ENCODE results near the gene HLA-DMB. TPM values are rescaled to one million over a fixed set of nuclear protein-coding genes. Genes with fewer than 3 reads are reported as not detected.

Gene HLA-DMB
- polyA plus RNA-seq (2013, experiment 1 of 2) = 4.8 TPM
- 5.1 TPM for polyA plus RNA-seq (2013, experiment 2 of 2)

DNA sequence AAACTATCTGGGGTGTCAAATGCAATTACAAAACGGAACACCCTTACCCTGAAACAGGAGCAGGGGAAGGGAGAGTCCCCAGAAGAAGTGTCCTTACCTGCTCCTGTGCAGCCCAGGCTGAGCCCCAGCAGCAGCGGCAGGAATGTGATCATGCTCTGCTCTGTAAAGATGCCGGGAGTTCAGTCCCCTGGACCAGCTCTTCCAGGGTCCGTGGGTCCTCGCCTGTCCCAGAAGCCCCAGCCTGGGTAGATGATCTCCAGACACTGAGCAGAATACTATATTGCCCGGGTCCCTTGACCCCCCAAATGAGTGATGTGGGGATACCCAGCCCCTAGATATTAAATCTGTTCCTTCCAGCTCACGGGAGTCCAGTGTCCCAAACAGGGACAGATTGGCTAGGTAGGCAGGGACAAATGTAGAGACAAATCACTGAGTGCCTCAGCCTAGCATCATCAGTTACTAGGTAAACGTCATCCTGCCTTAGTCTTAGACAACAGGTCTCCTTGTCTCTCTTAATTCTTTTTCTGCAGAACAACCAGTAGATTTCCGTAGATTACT, at the start of gene HLA-DMB:
Gene HLA-DMB (minus strand): TSS at position 373 of the 558 bp plus-strand sequence. CDS start 221 bp downstream, at position 152.
- Histone ChIP-seq H3K18ac (ENCODE audit: low read length) (no peak within 1 kb of the TSS), H3K79me1 (ENCODE audit: low read depth, low read length) (no peaks in the 10 kb centered on the region), H4K91ac (ENCODE audit: low read depth, low read length, poor library complexity) (no peak within 1 kb of the TSS), H3K23ac (ENCODE audit: low read depth, low read length, poor library complexity) (no peak within 1 kb of the TSS), H2AFZ (ENCODE audit: low read length) (peak within 1 kb of the TSS; percentile 88), H3K4me1 (ENCODE audit: control insufficient read depth in 2 of 2, insufficient read depth in 1 of 2, low read depth in 1 of 2, low read length in 2 of 2) (no peaks in the 10 kb centered on the region), H4K8ac (ENCODE audit: low read depth, low read length) (no peak within 1 kb of the TSS), H3K36me3 (replicated peaks in 1 of 2; ENCODE audit: control insufficient read depth in 2 of 2, insufficient read depth in 2 of 2, low read length in 2 of 2) (no peaks in the 10 kb centered on the region), H3K9me3 (replicated peaks in 1 of 2; ENCODE audit: control insufficient read depth in 2 of 2, insufficient read depth in 1 of 2, low read depth in 1 of 2, low read length in 2 of 2) (no peaks in the 10 kb centered on the region), H2AK5ac (ENCODE audit: low read depth, low read length) (no peak within 1 kb of the TSS), H2BK15ac (ENCODE audit: low read length) (no peak within 1 kb of the TSS), H3K27ac (replicated peaks; ENCODE audit: low read length) (no peak within 1 kb of the TSS), H3K27me3 (ENCODE audit: control insufficient read depth in 3 of 3, insufficient read depth in 3 of 3, low read depth in 1 of 3, low read length in 3 of 3) (peaks cover 0 to 21% (median 0%) of the 10 kb centered on the region in 3 experiments), H3K4me2 (ENCODE audit: insufficient read depth, low read length, poor library complexity, severe bottlenecking) (no peak within 1 kb of the TSS), H3K4me3 (ENCODE audit: low read length in 2 of 2) (peak within 1 kb of the TSS in 1 of 2 donors; percentile 57), H3K14ac (ENCODE audit: low read length) (no peak within 1 kb of the TSS), H2BK120ac (ENCODE audit: low read depth, low read length) (no peak within 1 kb of the TSS), H3K9ac (ENCODE audit: low read depth, low read length, poor library complexity) (no peak within 1 kb of the TSS), H3K4ac (ENCODE audit: low read length) (no peak within 1 kb of the TSS), H2BK5ac (ENCODE audit: low read length) (no peak within 1 kb of the TSS), H2BK12ac (ENCODE audit: low read length) (no peak within 1 kb of the TSS)
- DNase-seq (ENCODE audit: low spot score) = peak; percentile 73
- WGBS, 2 donors (ENCODE audit: extremely low coverage in 2 of 2, insufficient read length in 2 of 2, insufficient replicate concordance in 1 of 2) = no CpG with 5 or more reads among the region's 9 CpGs

DNA sequence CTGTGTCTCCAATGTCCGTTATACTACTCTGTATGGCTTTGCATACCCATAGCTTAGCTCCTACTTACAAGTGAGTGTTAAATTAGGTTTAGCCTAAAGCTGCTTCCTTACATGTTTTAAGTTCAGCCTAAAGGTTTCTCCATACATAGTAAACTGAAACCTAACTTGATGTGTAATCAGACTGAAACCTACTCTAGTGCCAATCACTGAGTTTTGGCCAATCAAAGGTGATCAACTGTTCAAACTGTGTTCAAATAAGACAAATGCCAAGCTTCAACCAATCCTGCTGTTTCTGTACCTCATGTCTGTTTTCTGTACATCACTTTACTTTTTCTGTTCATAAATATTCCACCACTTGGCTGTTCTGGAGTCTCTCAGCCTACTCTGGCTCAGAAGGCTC, 48.5 kb upstream of the HLA-DMB start:
- DNase-seq (ENCODE audit: low spot score) = no peak
- no peak overlapping the region for H3K4me2 ChIP-seq (ENCODE audit: insufficient read depth, low read length, poor library complexity, severe bottlenecking)
- H3K4ac ChIP-seq (ENCODE audit: low read length) = no peak overlapping the region
- peaks cover 0 to 9% (median 0%) of the 10 kb centered on the region in 3 experiments for H3K27me3 ChIP-seq (ENCODE audit: control insufficient read depth in 3 of 3, insufficient read depth in 3 of 3, low read depth in 1 of 3, low read length in 3 of 3)
- H3K4me3 ChIP-seq (ENCODE audit: low read length in 2 of 2) = no peak overlapping the region
- H4K91ac ChIP-seq (ENCODE audit: low read depth, low read length, poor library complexity) = no peak overlapping the region
- no peak overlapping the region for H2AFZ ChIP-seq (ENCODE audit: low read length)
- no peaks in the 10 kb centered on the region for H3K9me3 ChIP-seq (replicated peaks in 1 of 2; ENCODE audit: control insufficient read depth in 2 of 2, insufficient read depth in 1 of 2, low read depth in 1 of 2, low read length in 2 of 2)
- no peaks in the 10 kb centered on the region for H3K79me1 ChIP-seq (ENCODE audit: low read depth, low read length)
- H3K4me1 ChIP-seq (ENCODE audit: control insufficient read depth in 2 of 2, insufficient read depth in 1 of 2, low read depth in 1 of 2, low read length in 2 of 2) = no peaks in the 10 kb centered on the region
- WGBS, 2 donors (ENCODE audit: extremely low coverage in 2 of 2, insufficient read length in 2 of 2, insufficient replicate concordance in 1 of 2) = no CpG with 5 or more reads among the region's 1 CpG
- H2BK5ac ChIP-seq (ENCODE audit: low read length) = no peak overlapping the region
- H3K23ac ChIP-seq (ENCODE audit: low read depth, low read length, poor library complexity) = no peak overlapping the region
- no peak overlapping the region for H3K9ac ChIP-seq (ENCODE audit: low read depth, low read length, poor library complexity)
- no peak overlapping the region for H2BK120ac ChIP-seq (ENCODE audit: low read depth, low read length)
- H3K18ac ChIP-seq (ENCODE audit: low read length) = no peak overlapping the region
- H2BK15ac ChIP-seq (ENCODE audit: low read length) = no peak overlapping the region
- H4K8ac ChIP-seq (ENCODE audit: low read depth, low read length) = no peak overlapping the region
- no peak overlapping the region for H2AK5ac ChIP-seq (ENCODE audit: low read depth, low read length)
- H3K14ac ChIP-seq (ENCODE audit: low read length) = no peak overlapping the region
- no peak overlapping the region for H3K27ac ChIP-seq (replicated peaks; ENCODE audit: low read length)
- H3K36me3 ChIP-seq (replicated peaks in 1 of 2; ENCODE audit: control insufficient read depth in 2 of 2, insufficient read depth in 2 of 2, low read length in 2 of 2) = no peaks in the 10 kb centered on the region
- H2BK12ac ChIP-seq (ENCODE audit: low read length) = no peak overlapping the region

DNA sequence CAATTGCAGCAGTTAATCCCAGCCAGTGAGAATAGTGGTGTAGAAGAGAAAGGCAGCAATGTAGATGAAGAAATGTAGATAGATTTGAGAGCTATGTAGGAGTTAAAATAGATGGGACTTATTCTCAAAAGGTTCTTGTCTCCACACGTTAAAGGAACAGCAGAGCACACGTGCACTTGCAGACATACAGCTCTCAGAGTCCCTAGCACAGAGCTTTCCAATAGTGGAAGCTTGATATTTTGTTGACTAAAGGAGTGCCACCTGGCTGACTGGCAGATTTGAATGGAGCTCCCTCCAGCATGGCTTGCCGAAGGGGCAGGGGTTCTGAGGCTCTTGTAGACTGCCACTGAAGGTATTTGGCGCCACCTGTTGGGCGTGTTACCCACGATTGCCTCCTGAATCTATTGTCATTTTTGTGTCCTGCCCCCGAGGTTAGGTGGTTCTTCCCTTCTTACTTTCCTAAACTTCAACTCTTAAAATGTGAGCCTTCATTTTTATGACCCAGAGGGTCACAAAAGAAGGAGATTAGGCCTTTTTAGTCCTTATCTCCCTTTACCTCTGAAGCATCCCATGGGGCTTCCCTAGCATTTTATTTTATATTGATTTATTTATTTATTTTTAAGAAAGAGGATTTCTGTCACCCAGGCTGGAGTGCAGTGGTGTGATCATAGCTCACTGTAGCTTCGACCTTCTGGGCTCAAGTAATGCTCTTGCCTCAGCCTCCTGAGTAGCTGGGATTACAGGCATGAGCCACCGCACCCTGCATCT, 44.0 kb upstream of the HLA-DMB start:
- no peak overlapping the region for H3K4ac ChIP-seq (ENCODE audit: low read length)
- no peaks in the 10 kb centered on the region for H3K4me1 ChIP-seq (ENCODE audit: control insufficient read depth in 2 of 2, insufficient read depth in 1 of 2, low read depth in 1 of 2, low read length in 2 of 2)
- H3K23ac ChIP-seq (ENCODE audit: low read depth, low read length, poor library complexity) = no peak overlapping the region
- no peak overlapping the region for H3K18ac ChIP-seq (ENCODE audit: low read length)
- H4K8ac ChIP-seq (ENCODE audit: low read depth, low read length) = no peak overlapping the region
- H2BK15ac ChIP-seq (ENCODE audit: low read length) = no peak overlapping the region
- peaks cover 13 to 27% of the 10 kb centered on the region in 2 donors for H3K36me3 ChIP-seq (replicated peaks in 1 of 2; ENCODE audit: control insufficient read depth in 2 of 2, insufficient read depth in 2 of 2, low read length in 2 of 2)
- H3K14ac ChIP-seq (ENCODE audit: low read length) = no peak overlapping the region
- H3K4me3 ChIP-seq (ENCODE audit: low read length in 2 of 2) = no peak overlapping the region
- no CpG with 5 or more reads among the region's 9 CpGs for WGBS, 2 donors (ENCODE audit: extremely low coverage in 2 of 2, insufficient read length in 2 of 2, insufficient replicate concordance in 1 of 2)
- H2AFZ ChIP-seq (ENCODE audit: low read length) = no peak overlapping the region
- peaks cover 6% of the 10 kb centered on the region for H3K79me1 ChIP-seq (ENCODE audit: low read depth, low read length)
- no peak overlapping the region for H2BK12ac ChIP-seq (ENCODE audit: low read length)
- DNase-seq (ENCODE audit: low spot score) = peak; percentile 84
- no peak overlapping the region for H2BK120ac ChIP-seq (ENCODE audit: low read depth, low read length)
- H3K27ac ChIP-seq (replicated peaks; ENCODE audit: low read length) = no peak overlapping the region
- no peak overlapping the region for H3K4me2 ChIP-seq (ENCODE audit: insufficient read depth, low read length, poor library complexity, severe bottlenecking)
- no peaks in the 10 kb centered on the region for H3K9me3 ChIP-seq (replicated peaks in 1 of 2; ENCODE audit: control insufficient read depth in 2 of 2, insufficient read depth in 1 of 2, low read depth in 1 of 2, low read length in 2 of 2)
- H3K27me3 ChIP-seq (ENCODE audit: control insufficient read depth in 3 of 3, insufficient read depth in 3 of 3, low read depth in 1 of 3, low read length in 3 of 3) = peaks cover 0 to 9% (median 0%) of the 10 kb centered on the region in 3 experiments
- H2AK5ac ChIP-seq (ENCODE audit: low read depth, low read length) = no peak overlapping the region
- no peak overlapping the region for H2BK5ac ChIP-seq (ENCODE audit: low read length)
- no peak overlapping the region for H3K9ac ChIP-seq (ENCODE audit: low read depth, low read length, poor library complexity)
- H4K91ac ChIP-seq (ENCODE audit: low read depth, low read length, poor library complexity) = no peak overlapping the region

DNA sequence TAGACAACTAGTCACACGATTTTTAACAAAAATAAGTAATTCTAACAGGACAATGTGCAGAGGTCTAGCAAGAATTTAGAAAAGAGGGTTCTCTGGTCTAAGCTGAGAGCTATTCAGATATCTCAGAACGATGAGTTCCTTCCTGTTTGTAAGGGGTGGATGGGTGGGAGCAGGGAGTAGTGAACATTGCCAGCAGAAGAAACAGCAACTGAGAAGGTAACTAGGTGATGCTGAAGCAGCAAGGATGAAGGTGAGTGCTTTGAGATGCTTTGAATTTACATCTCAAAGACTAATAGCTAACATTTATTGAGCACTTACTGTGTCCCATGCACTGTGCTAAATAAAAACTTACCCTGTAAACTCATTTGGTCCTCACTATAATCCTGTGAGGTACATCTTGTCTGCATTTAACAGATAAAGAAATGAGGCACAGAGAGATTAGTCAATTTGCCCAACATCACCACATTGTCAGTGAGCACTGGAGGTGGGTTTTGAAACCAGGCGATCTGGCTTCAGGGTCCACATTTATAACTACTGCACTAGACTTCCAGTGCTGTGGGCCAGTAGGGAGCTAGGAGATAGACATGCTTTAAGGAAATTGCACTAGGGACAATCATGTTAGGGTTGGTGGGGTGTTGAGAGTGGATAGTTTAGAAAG, 43.3 kb upstream of the HLA-DMB start:
- Histone ChIP-seq H3K9me3 (replicated peaks in 1 of 2; ENCODE audit: control insufficient read depth in 2 of 2, insufficient read depth in 1 of 2, low read depth in 1 of 2, low read length in 2 of 2) (no peaks in the 10 kb centered on the region), H3K79me1 (ENCODE audit: low read depth, low read length) (peaks cover 8% of the 10 kb centered on the region), H3K4ac (ENCODE audit: low read length) (no peak overlapping the region), H2BK12ac (ENCODE audit: low read length) (no peak overlapping the region), H4K91ac (ENCODE audit: low read depth, low read length, poor library complexity) (no peak overlapping the region), H3K4me3 (ENCODE audit: low read length in 2 of 2) (no peak overlapping the region), H3K9ac (ENCODE audit: low read depth, low read length, poor library complexity) (no peak overlapping the region), H2AFZ (ENCODE audit: low read length) (no peak overlapping the region), H3K23ac (ENCODE audit: low read depth, low read length, poor library complexity) (no peak overlapping the region), H2BK120ac (ENCODE audit: low read depth, low read length) (no peak overlapping the region), H2BK5ac (ENCODE audit: low read length) (no peak overlapping the region), H3K27me3 (ENCODE audit: control insufficient read depth in 3 of 3, insufficient read depth in 3 of 3, low read depth in 1 of 3, low read length in 3 of 3) (peaks cover 0 to 9% (median 0%) of the 10 kb centered on the region in 3 experiments), H3K4me1 (ENCODE audit: control insufficient read depth in 2 of 2, insufficient read depth in 1 of 2, low read depth in 1 of 2, low read length in 2 of 2) (no peaks in the 10 kb centered on the region), H3K18ac (ENCODE audit: low read length) (no peak overlapping the region), H3K4me2 (ENCODE audit: insufficient read depth, low read length, poor library complexity, severe bottlenecking) (no peak overlapping the region), H2BK15ac (ENCODE audit: low read length) (no peak overlapping the region), H3K14ac (ENCODE audit: low read length) (no peak overlapping the region), H3K27ac (replicated peaks; ENCODE audit: low read length) (no peak overlapping the region), H3K36me3 (replicated peaks in 1 of 2; ENCODE audit: control insufficient read depth in 2 of 2, insufficient read depth in 2 of 2, low read length in 2 of 2) (peaks cover 18 to 35% of the 10 kb centered on the region in 2 donors), H2AK5ac (ENCODE audit: low read depth, low read length) (no peak overlapping the region), H4K8ac (ENCODE audit: low read depth, low read length) (no peak overlapping the region)
- DNase-seq (ENCODE audit: low spot score) = no peak
- no CpG with 5 or more reads among the region's 3 CpGs for WGBS, 2 donors (ENCODE audit: extremely low coverage in 2 of 2, insufficient read length in 2 of 2, insufficient replicate concordance in 1 of 2)
